Testis (tissue), 3 donors: ENCODE data around the gene TRNAU1AP. TPM values are rescaled to one million over a fixed set of nuclear protein-coding genes. Genes with fewer than 3 reads are reported as not detected.
"Not testable (repeated sequence)": the region's sequence is repeated elsewhere in the genome, so short reads cannot be mapped to it uniquely, and the experiment has no call there.

ENCODE experiments used
- DNase-seq: peaks from one replicate; pipeline ENCODE4 v3.0.0-alpha.2; 2019
- H3K27ac ChIP-seq, 2 donors: fragments of 200-600 bp; sonication (generic); one replicate each; pipeline ENCODE4 v1.5.1; 2019
- H3K27me3 ChIP-seq: fragments of 200-600 bp; sonication (generic); one replicate; pipeline ENCODE4 v1.5.1; 2019
- H3K36me3 ChIP-seq: fragments of 200-600 bp; sonication (generic); one replicate; pipeline ENCODE4 v1.5.1; 2017; ENCODE audit warnings: low read depth; ENCODE audit errors: missing control alignments
- H3K4me1 ChIP-seq: fragments of 200-600 bp; sonication (generic); one replicate; pipeline ENCODE4 v1.5.1; 2019
- H3K4me3 ChIP-seq, 2 donors: fragments of 200-600 bp; sonication (generic); one replicate each; pipeline ENCODE4 v1.5.1; 2017 to 2019
- H3K9me3 ChIP-seq: fragments of 200-600 bp; sonication (generic); one replicate; pipeline ENCODE4 v1.5.1; 2017
- CTCF ChIP-seq, 3 experiments: fragments of 450-650 bp in 2 of 3; fragments of 200-600 bp in 1 of 3; sonication (generic) in 1 of 3; IDR thresholded peaks; one replicate each; pipeline ENCODE4 v1.5.1; 2016 to 2019; ENCODE audit warnings: antibody characterized with exemption in 3 of 3, mild to moderate bottlenecking in 2 of 3, moderate library complexity in 1 of 3
- POLR2A ChIP-seq: fragments of 450-650 bp; IDR thresholded peaks from one replicate; pipeline ENCODE4 v1.6.1; 2017; ENCODE audit warnings: antibody characterized with exemption, mild to moderate bottlenecking, moderate library complexity
- WGBS, 2 donors: methylation state at CpG; one replicate each; pipeline ENCODE4 v1.1.5; 2018; 5-methylcytosine and 5-hydroxymethylcytosine counted together
- intact Hi-C: fragments of 100-400 bp; cut with DNase I; formaldehyde crosslinking; loops from one replicate; pipeline ENCODE4 v1.15.1; 2023; ENCODE audit warnings: low total_unique reads
- polyA plus RNA-seq: library from polyadenylated mRNA; stranded (reverse); fragments of 350-450 nt; fragmentation: Illumina TruSeq; extraction: RNeasy Lipid Tissue Mini Kit (QIAGEN cat#74804); gene quantifications from one replicate; pipeline ENCODE4 v1.2.3, GENCODE V29; 2014; ENCODE audit warnings: low read depth, low replicate concordance; ENCODE audit not compliant: insufficient read depth
- total RNA-seq, 2 donors: library from RNA; depleted of rRNA; stranded (reverse); fragments of >200 nt; gene quantifications; one replicate each; pipeline ENCODE4 v1.2.3, GENCODE V29; 2016

The TRNAU1AP gene
- total and polyA plus RNA-seq, 3 donors from 2014 or later, result 15.5 to 22.5 (median 19.8) TPM

GRCh38 chr1:28591708-28592320 is 38.9 kb downstream of the TRNAU1AP start, which contains the start of gene RAB42:
Gene RAB42 (plus strand): TSS chr1:28592265. CDS start chr1:28592512, 247 bp downstream.
- intact Hi-C loops, result no loop called here
- Histone ChIP-seq H3K27ac (no peak within 1 kb of the TSS), H3K9me3 (no peaks in the 10 kb centered on the region), H3K4me1 (peaks cover 3% of the 10 kb centered on the region), H3K4me3 (peak within 1 kb of the TSS; percentile 27 to 50), H3K36me3 (no peaks in the 10 kb centered on the region), H3K27me3 (no peaks in the 10 kb centered on the region)
- TF ChIP-seq POLR2A (no peak), CTCF (IDR thresholded peaks at IDR 0.05) (no peak)
- 11 to 28% methylated on average over 8 to 13 of the region's 13 CpGs for whole genome bisulfite sequencing, 2 donors
- peak; percentile 32 for DNase-seq

GRCh38 chr1:28592321-28593071 is 39.6 kb downstream of the TRNAU1AP start:
- peaks cover 3% of the 10 kb centered on the region for H3K4me1 ChIP-seq
- H3K4me3 ChIP-seq, result peak overlapping the region; percentile 27 to 50
- no peaks in the 10 kb centered on the region for H3K27me3 ChIP-seq
- TF ChIP-seq CTCF (IDR thresholded peaks at IDR 0.05), result no peak
- TF ChIP-seq POLR2A, result no peak
- intact Hi-C loops, result no loop called here
- WGBS, 2 donors, result 5 to 10% methylated on average over 17 to 27 of the region's 81 CpGs
- no peak for DNase-seq
- H3K27ac ChIP-seq, result no peak overlapping the region
- no peaks in the 10 kb centered on the region for H3K36me3 ChIP-seq
- H3K9me3 ChIP-seq, result no peaks in the 10 kb centered on the region

GRCh38 chr1:28593988-28594356 is 41.1 kb downstream of the TRNAU1AP start:
- H3K27ac ChIP-seq, H3K27me3 ChIP-seq, H3K9me3 ChIP-seq, H3K36me3 ChIP-seq, intact Hi-C loops, DNase-seq, H3K4me1 ChIP-seq, H3K4me3 ChIP-seq: not testable (repeated sequence)
- 85 to 93% methylated on average over 2 to 3 of the region's 3 CpGs for WGBS, 2 donors

- H3K27me3 ChIP-seq, H3K27ac ChIP-seq, H3K4me3 ChIP-seq, H3K36me3 ChIP-seq, DNase-seq, intact Hi-C loops, H3K4me1 ChIP-seq, H3K9me3 ChIP-seq: not testable (repeated sequence)
- 70 to 80% methylated on average over 3 to 7 of the region's 7 CpGs for WGBS, 2 donors
Observed at GRCh38 chr1:28594686-28595411, 42.0 kb downstream of the TRNAU1AP start.

GRCh38 chr1:28595412-28596191 is 42.7 kb downstream of the TRNAU1AP start:
- no peak overlapping the region for H3K27ac ChIP-seq
- no peaks in the 10 kb centered on the region for H3K27me3 ChIP-seq
- intact Hi-C loops, result no loop called here
- no peaks in the 10 kb centered on the region for H3K36me3 ChIP-seq
- WGBS, 2 donors, result 93 to 96% methylated on average over 10 of the region's 10 CpGs
- no peak for DNase-seq
- no peaks in the 10 kb centered on the region for H3K9me3 ChIP-seq
- no peak overlapping the region for H3K4me3 ChIP-seq
- peaks cover 3% of the 10 kb centered on the region for H3K4me1 ChIP-seq
- TF ChIP-seq POLR2A (no peak), CTCF (IDR thresholded peaks at IDR 0.05) (no peak)

GRCh38 chr1:28596276-28596675 is 43.4 kb downstream of the TRNAU1AP start:
- WGBS, 2 donors, result 95 to 99% methylated on average over 11 of the region's 11 CpGs
- H3K27ac ChIP-seq, H3K9me3 ChIP-seq, intact Hi-C loops, H3K27me3 ChIP-seq, H3K4me1 ChIP-seq, H3K36me3 ChIP-seq, DNase-seq, H3K4me3 ChIP-seq: not testable (repeated sequence)
